Measurements from ENCODE around the gene CCDC9B.
A peak's percentile ranks its signal among the peaks of the same experiment; 100 is the strongest.

DNA sequence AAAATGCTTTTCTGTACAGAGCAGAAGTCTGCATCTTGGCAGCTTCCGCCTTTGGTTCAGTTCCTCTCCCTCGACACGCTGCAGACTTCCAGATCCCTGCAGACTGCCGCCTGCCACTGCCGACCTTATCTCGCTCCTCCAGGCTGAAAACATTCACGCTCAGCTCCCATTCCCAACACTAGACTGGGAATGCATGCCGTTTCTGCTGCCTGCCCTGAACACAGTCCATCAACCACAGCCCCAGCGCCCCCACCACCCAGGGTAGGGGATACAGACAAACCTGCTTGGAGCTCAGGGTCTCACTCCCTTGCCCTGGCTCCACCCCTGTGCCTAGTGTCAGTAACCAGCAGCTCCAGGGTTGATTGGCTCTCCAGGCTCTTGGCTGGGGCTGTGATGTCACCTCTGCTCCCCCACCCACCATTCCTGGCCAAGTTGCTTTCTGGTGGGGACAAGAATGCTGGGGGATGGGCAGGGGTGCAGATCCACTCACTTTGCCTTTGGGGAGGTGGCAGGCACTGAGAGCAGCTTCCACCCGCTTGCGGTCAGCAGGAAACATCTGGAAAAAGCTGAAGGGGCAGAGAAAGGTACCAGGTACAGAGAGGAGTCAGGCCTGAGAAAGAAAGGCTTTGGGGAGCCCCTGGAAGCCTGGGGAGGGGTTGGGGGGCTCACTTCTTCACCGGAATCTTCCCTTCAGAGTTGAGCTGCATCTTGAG lies 39.1 kb downstream of the CCDC9B start:
- TF ChIP-seq, protein P1, sequence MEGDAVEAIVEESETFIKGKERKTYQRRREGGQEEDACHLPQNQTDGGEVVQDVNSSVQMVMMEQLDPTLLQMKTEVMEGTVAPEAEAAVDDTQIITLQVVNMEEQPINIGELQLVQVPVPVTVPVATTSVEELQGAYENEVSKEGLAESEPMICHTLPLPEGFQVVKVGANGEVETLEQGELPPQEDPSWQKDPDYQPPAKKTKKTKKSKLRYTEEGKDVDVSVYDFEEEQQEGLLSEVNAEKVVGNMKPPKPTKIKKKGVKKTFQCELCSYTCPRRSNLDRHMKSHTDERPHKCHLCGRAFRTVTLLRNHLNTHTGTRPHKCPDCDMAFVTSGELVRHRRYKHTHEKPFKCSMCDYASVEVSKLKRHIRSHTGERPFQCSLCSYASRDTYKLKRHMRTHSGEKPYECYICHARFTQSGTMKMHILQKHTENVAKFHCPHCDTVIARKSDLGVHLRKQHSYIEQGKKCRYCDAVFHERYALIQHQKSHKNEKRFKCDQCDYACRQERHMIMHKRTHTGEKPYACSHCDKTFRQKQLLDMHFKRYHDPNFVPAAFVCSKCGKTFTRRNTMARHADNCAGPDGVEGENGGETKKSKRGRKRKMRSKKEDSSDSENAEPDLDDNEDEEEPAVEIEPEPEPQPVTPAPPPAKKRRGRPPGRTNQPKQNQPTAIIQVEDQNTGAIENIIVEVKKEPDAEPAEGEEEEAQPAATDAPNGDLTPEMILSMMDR (IDR thresholded peaks at IDR 0.05) = no peak
- TF ChIP-seq, protein P2, sequence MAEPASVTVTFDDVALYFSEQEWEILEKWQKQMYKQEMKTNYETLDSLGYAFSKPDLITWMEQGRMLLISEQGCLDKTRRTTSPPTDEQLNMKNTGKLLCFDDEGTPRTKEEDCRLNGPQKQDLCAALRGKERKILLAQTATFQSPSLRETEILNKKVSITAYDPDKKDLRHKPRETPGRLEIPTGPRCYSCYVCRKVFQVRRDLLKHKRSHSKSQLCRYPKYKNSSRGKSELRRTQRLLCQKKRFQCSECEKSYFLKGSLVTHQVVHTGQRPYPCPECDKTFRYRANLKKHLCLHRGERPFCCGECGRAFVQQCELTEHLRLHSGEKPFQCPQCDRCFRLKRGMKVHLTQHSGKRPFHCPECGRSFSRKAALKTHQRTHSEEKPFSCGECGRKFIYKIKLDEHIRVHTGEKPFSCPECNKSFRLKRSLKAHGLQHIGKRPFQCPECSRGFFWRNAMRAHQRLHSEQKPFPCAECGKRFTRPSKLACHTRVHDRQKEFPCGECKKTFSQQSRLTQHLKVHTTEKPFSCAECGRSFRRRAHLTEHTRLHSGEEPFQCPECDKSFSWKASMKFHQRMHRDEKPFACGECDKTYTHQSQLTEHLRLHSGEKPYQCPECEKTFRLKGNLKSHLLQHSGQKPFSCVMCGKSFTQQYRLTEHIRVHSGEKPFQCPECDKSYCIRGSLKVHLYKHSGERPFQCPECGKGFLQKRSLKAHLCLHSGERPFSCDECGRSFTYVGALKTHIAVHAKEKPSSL (CRISPR knock-in tag; conservative IDR thresholded peaks at IDR 0.05) = no peak
- TF ChIP-seq MXD4 (CRISPR knock-in tag; IDR thresholded peaks at IDR 0.05; ENCODE audit: borderline replicate concordance) = no peak
- no peak for TF ChIP-seq ZNF317 (CRISPR knock-in tag; IDR thresholded peaks at IDR 0.05; ENCODE audit: borderline replicate concordance, low read depth)
- TF ChIP-seq, protein P3, sequence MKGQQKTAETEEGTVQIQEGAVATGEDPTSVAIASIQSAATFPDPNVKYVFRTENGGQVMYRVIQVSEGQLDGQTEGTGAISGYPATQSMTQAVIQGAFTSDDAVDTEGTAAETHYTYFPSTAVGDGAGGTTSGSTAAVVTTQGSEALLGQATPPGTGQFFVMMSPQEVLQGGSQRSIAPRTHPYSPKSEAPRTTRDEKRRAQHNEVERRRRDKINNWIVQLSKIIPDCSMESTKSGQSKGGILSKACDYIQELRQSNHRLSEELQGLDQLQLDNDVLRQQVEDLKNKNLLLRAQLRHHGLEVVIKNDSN (CRISPR knock-in tag; IDR thresholded peaks at IDR 0.05) = no peak
- TF ChIP-seq, protein P4, sequence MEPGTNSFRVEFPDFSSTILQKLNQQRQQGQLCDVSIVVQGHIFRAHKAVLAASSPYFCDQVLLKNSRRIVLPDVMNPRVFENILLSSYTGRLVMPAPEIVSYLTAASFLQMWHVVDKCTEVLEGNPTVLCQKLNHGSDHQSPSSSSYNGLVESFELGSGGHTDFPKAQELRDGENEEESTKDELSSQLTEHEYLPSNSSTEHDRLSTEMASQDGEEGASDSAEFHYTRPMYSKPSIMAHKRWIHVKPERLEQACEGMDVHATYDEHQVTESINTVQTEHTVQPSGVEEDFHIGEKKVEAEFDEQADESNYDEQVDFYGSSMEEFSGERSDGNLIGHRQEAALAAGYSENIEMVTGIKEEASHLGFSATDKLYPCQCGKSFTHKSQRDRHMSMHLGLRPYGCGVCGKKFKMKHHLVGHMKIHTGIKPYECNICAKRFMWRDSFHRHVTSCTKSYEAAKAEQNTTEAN (CRISPR knock-in tag; IDR thresholded peaks at IDR 0.05) = no peak
- TF ChIP-seq, protein P5, sequence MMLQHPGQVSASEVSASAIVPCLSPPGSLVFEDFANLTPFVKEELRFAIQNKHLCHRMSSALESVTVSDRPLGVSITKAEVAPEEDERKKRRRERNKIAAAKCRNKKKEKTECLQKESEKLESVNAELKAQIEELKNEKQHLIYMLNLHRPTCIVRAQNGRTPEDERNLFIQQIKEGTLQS (CRISPR knock-in tag; conservative IDR thresholded peaks at IDR 0.05) = no peak
- no peak for TF ChIP-seq ZNF138 (CRISPR knock-in tag; conservative IDR thresholded peaks at IDR 0.05)
- TF ChIP-seq, protein P6, sequence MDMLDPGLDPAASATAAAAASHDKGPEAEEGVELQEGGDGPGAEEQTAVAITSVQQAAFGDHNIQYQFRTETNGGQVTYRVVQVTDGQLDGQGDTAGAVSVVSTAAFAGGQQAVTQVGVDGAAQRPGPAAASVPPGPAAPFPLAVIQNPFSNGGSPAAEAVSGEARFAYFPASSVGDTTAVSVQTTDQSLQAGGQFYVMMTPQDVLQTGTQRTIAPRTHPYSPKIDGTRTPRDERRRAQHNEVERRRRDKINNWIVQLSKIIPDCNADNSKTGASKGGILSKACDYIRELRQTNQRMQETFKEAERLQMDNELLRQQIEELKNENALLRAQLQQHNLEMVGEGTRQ (CRISPR knock-in tag; IDR thresholded peaks at IDR 0.05) = no peak
- TF ChIP-seq, protein P7, sequence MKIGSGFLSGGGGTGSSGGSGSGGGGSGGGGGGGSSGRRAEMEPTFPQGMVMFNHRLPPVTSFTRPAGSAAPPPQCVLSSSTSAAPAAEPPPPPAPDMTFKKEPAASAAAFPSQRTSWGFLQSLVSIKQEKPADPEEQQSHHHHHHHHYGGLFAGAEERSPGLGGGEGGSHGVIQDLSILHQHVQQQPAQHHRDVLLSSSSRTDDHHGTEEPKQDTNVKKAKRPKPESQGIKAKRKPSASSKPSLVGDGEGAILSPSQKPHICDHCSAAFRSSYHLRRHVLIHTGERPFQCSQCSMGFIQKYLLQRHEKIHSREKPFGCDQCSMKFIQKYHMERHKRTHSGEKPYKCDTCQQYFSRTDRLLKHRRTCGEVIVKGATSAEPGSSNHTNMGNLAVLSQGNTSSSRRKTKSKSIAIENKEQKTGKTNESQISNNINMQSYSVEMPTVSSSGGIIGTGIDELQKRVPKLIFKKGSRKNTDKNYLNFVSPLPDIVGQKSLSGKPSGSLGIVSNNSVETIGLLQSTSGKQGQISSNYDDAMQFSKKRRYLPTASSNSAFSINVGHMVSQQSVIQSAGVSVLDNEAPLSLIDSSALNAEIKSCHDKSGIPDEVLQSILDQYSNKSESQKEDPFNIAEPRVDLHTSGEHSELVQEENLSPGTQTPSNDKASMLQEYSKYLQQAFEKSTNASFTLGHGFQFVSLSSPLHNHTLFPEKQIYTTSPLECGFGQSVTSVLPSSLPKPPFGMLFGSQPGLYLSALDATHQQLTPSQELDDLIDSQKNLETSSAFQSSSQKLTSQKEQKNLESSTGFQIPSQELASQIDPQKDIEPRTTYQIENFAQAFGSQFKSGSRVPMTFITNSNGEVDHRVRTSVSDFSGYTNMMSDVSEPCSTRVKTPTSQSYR (CRISPR knock-in tag; IDR thresholded peaks at IDR 0.05) = 0 out of 2 replicates have a peak, but pooled peaks have one; percentile 33
- no peak for TF ChIP-seq ATF1 (CRISPR knock-in tag; IDR thresholded peaks at IDR 0.05)

Data from WTC11 (cell line).